Mucosa of stomach (tissue), 1 donor: ENCODE data around the gene MRPL39.

Experiments used
- H3K27me3 ChIP-seq: one replicate; pipeline ENCODE4 v1.7.0; 2013; ENCODE audit warnings: mild to moderate bottlenecking, low read length; ENCODE audit not compliant: control insufficient read depth, insufficient read depth
- H3K36me3 ChIP-seq: one replicate; pipeline ENCODE4 v1.7.0; 2013; ENCODE audit warnings: low read length; ENCODE audit not compliant: control insufficient read depth, insufficient read depth
- H3K4me1 ChIP-seq: one replicate; pipeline ENCODE4 v1.7.0; 2013; ENCODE audit warnings: mild to moderate bottlenecking, low read length; ENCODE audit not compliant: control insufficient read depth, insufficient read depth
- H3K4me3 ChIP-seq: one replicate; pipeline ENCODE4 v1.7.0; 2013; ENCODE audit warnings: low read length
- H3K9ac ChIP-seq: one replicate; pipeline ENCODE4 v1.7.0; 2013; ENCODE audit warnings: mild to moderate bottlenecking, low read length, moderate library complexity
- H3K9me3 ChIP-seq: one replicate; pipeline ENCODE4 v1.7.0; 2013; ENCODE audit warnings: mild to moderate bottlenecking, low read length, moderate library complexity; ENCODE audit not compliant: control insufficient read depth
- donor health status: Pancreatic carcinoma.

The MRPL39 gene

GRCh38 chr21:25586791-25587190 lies 20.5 kb downstream of the MRPL39 start:
- Histone ChIP-seq H3K4me1 (no peaks in the 10 kb centered on the region), H3K36me3 (no peaks in the 10 kb centered on the region), H3K9ac (no peak overlapping the region), H3K4me3 (no peak overlapping the region), H3K27me3 (no peaks in the 10 kb centered on the region), H3K9me3 (no peaks in the 10 kb centered on the region)

- no peaks in the 10 kb centered on the region for H3K9me3 ChIP-seq
- no peaks in the 10 kb centered on the region for H3K36me3 ChIP-seq
- H3K4me1 ChIP-seq = no peaks in the 10 kb centered on the region
- H3K4me3 ChIP-seq = no peak overlapping the region
- no peaks in the 10 kb centered on the region for H3K27me3 ChIP-seq
- no peak overlapping the region for H3K9ac ChIP-seq
Measured at GRCh38 chr21:25586326-25586725, 21.0 kb downstream of the MRPL39 start.

- H3K9me3 ChIP-seq = no peaks in the 10 kb centered on the region
- H3K27me3 ChIP-seq = no peaks in the 10 kb centered on the region
Measured at GRCh38 chr21:25584833-25585676, 22.2 kb downstream of the MRPL39 start.

GRCh38 chr21:25583370-25584130 lies 23.7 kb downstream of the MRPL39 start:
- no peaks in the 10 kb centered on the region for H3K27me3 ChIP-seq
- no peaks in the 10 kb centered on the region for H3K4me1 ChIP-seq
- H3K9me3 ChIP-seq = no peaks in the 10 kb centered on the region
- no peak overlapping the region for H3K4me3 ChIP-seq
- no peaks in the 10 kb centered on the region for H3K36me3 ChIP-seq
- no peak overlapping the region for H3K9ac ChIP-seq

More at GRCh38 chr21:25584833-25585676, 22.2 kb downstream of the MRPL39 start:
- Histone ChIP-seq H3K36me3 (no peaks in the 10 kb centered on the region), H3K9ac (no peak overlapping the region), H3K4me1 (no peaks in the 10 kb centered on the region), H3K4me3 (no peak overlapping the region)

GRCh38 chr21:25582888-25583287 lies 24.4 kb downstream of the MRPL39 start:
- no peaks in the 10 kb centered on the region for H3K9me3 ChIP-seq
- H3K4me3 ChIP-seq = no peak overlapping the region
- H3K36me3 ChIP-seq = no peaks in the 10 kb centered on the region
- H3K27me3 ChIP-seq = no peaks in the 10 kb centered on the region
- H3K4me1 ChIP-seq = no peaks in the 10 kb centered on the region
- no peak overlapping the region for H3K9ac ChIP-seq

GRCh38 chr21:25582164-25582790 lies 25.0 kb downstream of the MRPL39 start:
- Histone ChIP-seq H3K4me1 (no peaks in the 10 kb centered on the region), H3K9me3 (no peaks in the 10 kb centered on the region), H3K9ac (no peak overlapping the region), H3K4me3 (no peak overlapping the region), H3K36me3 (no peaks in the 10 kb centered on the region), H3K27me3 (no peaks in the 10 kb centered on the region)

- no peak overlapping the region for H3K9ac ChIP-seq
- H3K4me1 ChIP-seq = no peaks in the 10 kb centered on the region
- H3K4me3 ChIP-seq = no peak overlapping the region
Measured at GRCh38 chr21:25581582-25581981, 25.7 kb downstream of the MRPL39 start.

GRCh38 chr21:25580912-25581260 lies 26.4 kb downstream of the MRPL39 start:
- no peaks in the 10 kb centered on the region for H3K27me3 ChIP-seq
- H3K4me1 ChIP-seq = no peaks in the 10 kb centered on the region
- H3K9ac ChIP-seq = no peak overlapping the region
- no peak overlapping the region for H3K4me3 ChIP-seq
- no peaks in the 10 kb centered on the region for H3K36me3 ChIP-seq
- no peaks in the 10 kb centered on the region for H3K9me3 ChIP-seq

More at GRCh38 chr21:25581582-25581981, 25.7 kb downstream of the MRPL39 start:
- no peaks in the 10 kb centered on the region for H3K27me3 ChIP-seq
- H3K9me3 ChIP-seq = no peaks in the 10 kb centered on the region
- H3K36me3 ChIP-seq = no peaks in the 10 kb centered on the region

GRCh38 chr21:25579226-25580013 lies 27.9 kb downstream of the MRPL39 start:
- Histone ChIP-seq H3K4me3 (no peak overlapping the region), H3K4me1 (no peaks in the 10 kb centered on the region), H3K9ac (no peak overlapping the region), H3K36me3 (no peaks in the 10 kb centered on the region), H3K9me3 (no peaks in the 10 kb centered on the region), H3K27me3 (no peaks in the 10 kb centered on the region)

- Histone ChIP-seq H3K4me3 (no peak overlapping the region), H3K36me3 (no peaks in the 10 kb centered on the region), H3K27me3 (no peaks in the 10 kb centered on the region), H3K9me3 (no peaks in the 10 kb centered on the region), H3K4me1 (no peaks in the 10 kb centered on the region), H3K9ac (no peak overlapping the region)
Measured at GRCh38 chr21:25578056-25578961, 29.0 kb downstream of the MRPL39 start.
